Tibial nerve (tissue), 4 donors: ENCODE data around the gene ITGB6. TPM values are rescaled to one million over a fixed set of nuclear protein-coding genes. Genes with fewer than 3 reads are reported as not detected.
A peak's percentile ranks its signal among the peaks of the same experiment; 100 is the strongest.

Source experiments
- DNase-seq, 2 donors: peaks; one replicate each; pipeline ENCODE4 v3.0.0-alpha.2; 2019; ENCODE audit warnings: low spot score in 2 of 2
- H3K27ac ChIP-seq, 4 donors: fragments of 200-600 bp; sonication (generic) in 3 of 4; one replicate each; pipeline ENCODE4 v1.5.1; 2017 to 2019; ENCODE audit warnings: mild to moderate bottlenecking in 1 of 4
- H3K27me3 ChIP-seq, 2 donors: fragments of 200-600 bp; sonication (generic) in 1 of 2; one replicate each; pipeline versions ENCODE4 v1.5.1 to v1.6.0; 2017 to 2019
- H3K36me3 ChIP-seq, 3 donors: fragments of 200-600 bp; sonication (generic); one replicate each; pipeline ENCODE4 v1.5.1; 2018 to 2019
- H3K4me1 ChIP-seq, 4 donors: fragments of 200-600 bp; sonication (generic) in 3 of 4; one replicate each; pipeline ENCODE4 v1.5.1; 2017 to 2019
- H3K4me3 ChIP-seq, 4 donors: fragments of 200-600 bp; sonication (generic) in 3 of 4; one replicate each; pipeline ENCODE4 v1.5.1; 2017 to 2019; ENCODE audit warnings: mild to moderate bottlenecking in 1 of 4, moderate library complexity in 1 of 4
- H3K9me3 ChIP-seq, 4 donors: fragments of 200-600 bp; sonication (generic) in 3 of 4; one replicate each; pipeline ENCODE4 v1.5.1; 2017 to 2019
- EP300 ChIP-seq, 2 donors: sonication (generic); formaldehyde crosslinking; IDR thresholded peaks; one replicate each; pipeline ENCODE4 v1.6.1; 2017; ENCODE audit warnings: antibody characterized with exemption in 2 of 2, mild to moderate bottlenecking in 1 of 2
- POLR2A ChIP-seq, 2 donors: fragments of 450-650 bp; IDR thresholded peaks; one replicate each; pipeline ENCODE4 v1.6.1; 2017; ENCODE audit warnings: antibody characterized with exemption in 2 of 2, mild to moderate bottlenecking in 2 of 2, moderate library complexity in 2 of 2
- WGBS, 2 donors: methylation state at CpG; one replicate each; pipeline ENCODE4 v1.1.5; 2018; 5-methylcytosine and 5-hydroxymethylcytosine counted together
- total RNA-seq, 4 donors: library from RNA; depleted of rRNA; stranded (reverse); fragments of >200 nt; gene quantifications; one replicate each; pipeline ENCODE4 v1.1.0, GENCODE V29; 2016
- TF ChIP-seq, protein P1 (sequence below), 5 experiments: fragments of 200-600 bp in 3 of 5; fragments of 450-650 bp in 2 of 5; sonication (generic) in 3 of 5; IDR thresholded peaks; one replicate each; pipeline ENCODE4 v1.5.1; 2016 to 2019; ENCODE audit warnings: antibody characterized with exemption in 5 of 5, mild to moderate bottlenecking in 3 of 5, moderate library complexity in 2 of 5

The ITGB6 gene
- total RNA-seq, 4 donors from 2014 or later, result not detected

DNA sequence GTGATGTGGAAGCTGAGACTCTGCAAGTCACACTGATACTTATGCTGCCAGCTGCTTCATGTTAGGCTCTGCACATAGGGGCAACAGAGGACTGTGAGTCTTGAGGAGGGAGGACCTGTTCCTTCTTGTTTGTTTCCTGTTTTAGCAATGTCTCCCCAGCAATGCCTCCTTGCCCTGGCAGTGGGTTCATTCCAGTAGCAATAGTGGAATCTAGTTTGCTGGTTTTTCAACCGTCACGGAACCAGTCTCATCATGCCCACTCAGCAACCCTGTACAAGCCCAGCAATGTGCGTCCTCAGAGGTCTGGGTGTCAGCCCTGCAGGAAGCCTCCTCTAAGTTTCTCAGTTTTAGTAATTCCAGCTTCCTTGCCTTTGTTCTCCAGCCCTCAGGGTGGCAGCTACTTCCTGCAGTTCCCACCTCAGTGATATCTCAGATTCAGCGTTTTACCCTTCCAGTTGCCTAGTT lies 20.5 kb upstream of the ITGB6 start:
- Histone ChIP-seq H3K4me1 (peaks cover 0 to 28% (median 11%) of the 10 kb centered on the region in 4 donors), H3K27ac (peak overlapping the region in 2 of 4 donors; percentile 77 to 82), H3K9me3 (no peaks in the 10 kb centered on the region), H3K27me3 (no peaks in the 10 kb centered on the region), H3K36me3 (no peaks in the 10 kb centered on the region), H3K4me3 (no peak overlapping the region)
- WGBS, 2 donors, result 73% methylated on average over 4 of the region's 4 CpGs
- TF ChIP-seq, protein P1, sequence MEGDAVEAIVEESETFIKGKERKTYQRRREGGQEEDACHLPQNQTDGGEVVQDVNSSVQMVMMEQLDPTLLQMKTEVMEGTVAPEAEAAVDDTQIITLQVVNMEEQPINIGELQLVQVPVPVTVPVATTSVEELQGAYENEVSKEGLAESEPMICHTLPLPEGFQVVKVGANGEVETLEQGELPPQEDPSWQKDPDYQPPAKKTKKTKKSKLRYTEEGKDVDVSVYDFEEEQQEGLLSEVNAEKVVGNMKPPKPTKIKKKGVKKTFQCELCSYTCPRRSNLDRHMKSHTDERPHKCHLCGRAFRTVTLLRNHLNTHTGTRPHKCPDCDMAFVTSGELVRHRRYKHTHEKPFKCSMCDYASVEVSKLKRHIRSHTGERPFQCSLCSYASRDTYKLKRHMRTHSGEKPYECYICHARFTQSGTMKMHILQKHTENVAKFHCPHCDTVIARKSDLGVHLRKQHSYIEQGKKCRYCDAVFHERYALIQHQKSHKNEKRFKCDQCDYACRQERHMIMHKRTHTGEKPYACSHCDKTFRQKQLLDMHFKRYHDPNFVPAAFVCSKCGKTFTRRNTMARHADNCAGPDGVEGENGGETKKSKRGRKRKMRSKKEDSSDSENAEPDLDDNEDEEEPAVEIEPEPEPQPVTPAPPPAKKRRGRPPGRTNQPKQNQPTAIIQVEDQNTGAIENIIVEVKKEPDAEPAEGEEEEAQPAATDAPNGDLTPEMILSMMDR (IDR thresholded peaks at IDR 0.05), result no peak
- TF ChIP-seq POLR2A (IDR thresholded peaks at IDR 0.05), result no peak
- TF ChIP-seq EP300 (IDR thresholded peaks at IDR 0.05), result no peak
- DNase-seq, result no peak

DNA sequence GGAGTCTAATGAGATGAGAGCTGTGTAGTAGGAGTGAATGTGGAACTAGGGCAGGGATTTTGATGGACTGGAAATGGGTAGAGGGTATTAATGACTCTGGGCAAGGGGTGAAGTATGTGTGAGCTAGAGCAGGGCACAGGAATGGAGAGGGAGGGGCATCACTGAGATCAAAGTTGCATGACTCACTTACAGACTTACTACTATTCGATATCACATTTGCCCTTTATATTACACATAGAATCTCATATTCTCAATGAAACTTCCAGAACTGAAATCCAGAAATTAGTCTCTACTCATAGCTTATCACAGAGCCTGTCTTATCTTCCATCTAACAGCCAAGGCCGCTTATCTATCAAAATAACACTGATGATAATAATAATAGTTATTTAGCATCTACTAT lies 20.0 kb upstream of the ITGB6 start:
- H3K4me3 ChIP-seq, result no peak overlapping the region
- no peaks in the 10 kb centered on the region for H3K9me3 ChIP-seq
- DNase-seq, result no peak
- peaks cover 0 to 24% (median 11%) of the 10 kb centered on the region in 4 donors for H3K4me1 ChIP-seq
- TF ChIP-seq, protein P1 (IDR thresholded peaks at IDR 0.05), result no peak
- TF ChIP-seq POLR2A (IDR thresholded peaks at IDR 0.05) (no peak), EP300 (IDR thresholded peaks at IDR 0.05) (no peak)
- 82 to 83% methylated on average over 2 of the region's 2 CpGs for WGBS, 2 donors
- H3K36me3 ChIP-seq, result no peaks in the 10 kb centered on the region
- no peaks in the 10 kb centered on the region for H3K27me3 ChIP-seq
- H3K27ac ChIP-seq, result no peak overlapping the region

DNA sequence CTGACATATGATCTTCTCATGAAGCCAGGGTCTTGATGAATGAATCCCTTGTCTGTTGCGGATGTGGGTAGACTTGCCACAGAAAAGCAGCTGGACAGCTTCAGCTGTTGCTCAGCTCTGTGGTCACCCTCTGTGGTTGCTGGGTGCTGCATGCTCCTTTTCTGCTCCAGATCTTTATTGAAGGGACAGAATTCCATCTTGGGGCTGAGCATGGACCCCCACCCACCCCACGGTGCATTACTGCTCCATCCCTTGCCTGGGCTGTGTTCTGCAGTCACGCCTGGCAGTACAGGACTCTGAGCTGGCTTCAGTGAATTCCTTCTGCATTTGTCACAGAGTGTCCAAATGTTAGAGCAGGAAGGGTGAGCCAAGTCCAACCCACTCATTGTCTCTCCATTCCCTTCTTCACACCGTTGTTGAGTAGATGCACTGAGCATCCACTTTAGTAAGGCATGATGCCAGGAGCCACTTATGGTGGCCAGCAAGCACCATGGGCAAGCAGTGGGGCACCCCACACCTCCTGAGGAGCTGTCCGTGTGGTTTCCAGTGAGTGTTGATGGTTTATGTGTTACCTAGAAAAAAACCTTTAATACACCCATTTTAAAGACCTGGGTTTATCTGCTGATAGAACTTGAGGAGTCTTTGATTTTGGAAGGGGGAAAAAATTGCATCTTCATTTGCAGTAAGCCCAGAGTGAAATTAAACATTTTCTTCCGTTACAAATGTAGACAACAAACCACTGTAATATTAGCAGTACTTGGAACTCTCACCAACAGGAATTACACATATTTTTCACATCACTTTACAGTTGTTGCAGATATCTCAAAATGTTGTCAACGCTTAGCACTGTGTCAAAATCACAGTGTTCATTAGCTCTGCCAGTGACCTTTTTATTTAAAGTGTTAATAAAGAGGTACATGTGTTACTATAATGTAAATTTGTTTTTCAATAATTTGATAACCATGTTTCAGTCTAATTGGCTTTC lies 14.7 kb upstream of the ITGB6 start:
- DNase-seq, result no peak
- 51 to 60% methylated on average over 7 of the region's 7 CpGs for WGBS, 2 donors
- H3K9me3 ChIP-seq, result no peaks in the 10 kb centered on the region
- no peaks in the 10 kb centered on the region for H3K36me3 ChIP-seq
- TF ChIP-seq EP300 (IDR thresholded peaks at IDR 0.05) (no peak), POLR2A (IDR thresholded peaks at IDR 0.05) (no peak)
- TF ChIP-seq, protein P1 (IDR thresholded peaks at IDR 0.05), result no peak
- H3K27ac ChIP-seq, result no peak overlapping the region
- no peaks in the 10 kb centered on the region for H3K27me3 ChIP-seq
- no peak overlapping the region for H3K4me3 ChIP-seq
- peaks cover 0 to 14% (median 0%) of the 10 kb centered on the region in 4 donors for H3K4me1 ChIP-seq

DNA sequence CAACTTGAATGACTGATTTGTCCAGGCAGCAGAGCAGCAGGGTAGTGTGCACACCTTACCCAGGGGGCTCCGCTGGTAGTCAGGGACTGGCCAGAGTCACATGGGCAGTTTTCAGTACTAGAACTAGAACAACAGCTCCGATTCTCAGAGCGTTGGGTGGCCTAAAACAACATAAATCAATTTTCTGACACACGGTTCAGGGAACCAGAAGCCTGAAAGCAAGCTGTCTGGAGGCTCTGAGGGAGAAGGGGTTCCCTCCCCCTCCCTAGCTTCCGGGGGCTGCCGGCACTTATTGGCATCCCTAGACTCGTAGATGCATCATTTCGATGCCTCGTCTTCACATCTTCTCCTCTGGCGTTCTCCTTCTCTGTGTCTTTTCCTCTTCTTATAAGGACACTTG lies 13.4 kb upstream of the ITGB6 start:
- Histone ChIP-seq H3K27ac (no peak overlapping the region), H3K27me3 (no peaks in the 10 kb centered on the region), H3K9me3 (no peaks in the 10 kb centered on the region), H3K36me3 (no peaks in the 10 kb centered on the region), H3K4me1 (peaks cover 0 to 27% (median 7%) of the 10 kb centered on the region in 4 donors), H3K4me3 (no peak overlapping the region)
- no peak for DNase-seq
- TF ChIP-seq POLR2A (IDR thresholded peaks at IDR 0.05) (no peak), EP300 (IDR thresholded peaks at IDR 0.05) (no peak)
- TF ChIP-seq, protein P1 (IDR thresholded peaks at IDR 0.05), result no peak
- WGBS, 2 donors, result 67 to 75% methylated on average over 10 of the region's 10 CpGs

DNA sequence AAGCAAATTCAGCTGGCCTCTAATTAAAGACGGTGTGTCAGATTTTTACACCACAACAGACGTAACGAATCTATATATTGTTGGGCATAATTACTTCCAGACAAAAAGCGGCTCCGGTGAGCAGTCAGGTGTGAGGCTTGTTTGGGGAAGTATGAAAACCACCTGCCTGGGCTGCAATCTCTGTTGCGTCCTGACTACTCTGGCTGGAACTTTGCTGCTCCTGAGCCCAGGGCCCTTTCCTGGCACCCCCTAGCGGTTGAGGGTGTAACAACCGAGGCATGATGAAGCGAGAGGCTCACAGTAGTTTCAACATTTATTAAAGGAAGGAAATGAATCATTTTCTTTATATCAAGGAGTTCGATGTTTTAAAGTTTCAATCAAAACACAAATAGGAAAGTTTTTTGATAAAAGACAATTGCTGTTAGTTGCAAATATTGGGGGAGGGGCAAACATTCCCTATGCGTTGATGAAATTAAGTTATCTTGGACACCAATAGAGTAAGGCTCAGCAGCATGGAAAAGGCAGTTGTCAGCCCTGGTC lies 10.6 kb upstream of the ITGB6 start:
- Histone ChIP-seq H3K27me3 (no peaks in the 10 kb centered on the region), H3K36me3 (no peaks in the 10 kb centered on the region), H3K27ac (no peak overlapping the region), H3K4me3 (no peak overlapping the region), H3K9me3 (no peaks in the 10 kb centered on the region), H3K4me1 (peaks cover 0 to 43% (median 14%) of the 10 kb centered on the region in 4 donors)
- peak; percentile 38 to 50 for DNase-seq
- 61 to 66% methylated on average over 11 of the region's 11 CpGs for WGBS, 2 donors
- TF ChIP-seq, protein P1 (IDR thresholded peaks at IDR 0.05), result peak; percentile 26 to 70 (median 37)
- TF ChIP-seq POLR2A (IDR thresholded peaks at IDR 0.05) (no peak), EP300 (IDR thresholded peaks at IDR 0.05) (no peak)
